Measurements from ENCODE around the gene GXYLT2.
A peak's percentile ranks its signal among the peaks of the same experiment; 100 is the strongest.

The GXYLT2 gene

GRCh38 chr3:72982609-72983366, 94.9 kb downstream of the GXYLT2 start:
- no peak overlapping the region for H3K4me3 ChIP-seq (ENCODE audit: low read depth, low read length)
- DNase-seq (ENCODE audit: low read depth) = no peak
- TF ChIP-seq CTCF (IDR thresholded peaks at IDR 0.05; ENCODE audit: insufficient read depth, low read depth, low read length, missing control alignments) = no peak

GRCh38 chr3:72985576-72985975, 97.7 kb downstream of the GXYLT2 start:
- no peak for TF ChIP-seq CTCF (IDR thresholded peaks at IDR 0.05; ENCODE audit: insufficient read depth, low read depth, low read length, missing control alignments)
- DNase-seq (ENCODE audit: low read depth) = no peak
- no peak overlapping the region for H3K4me3 ChIP-seq (ENCODE audit: low read depth, low read length)

- no peak for TF ChIP-seq CTCF (IDR thresholded peaks at IDR 0.05; ENCODE audit: insufficient read depth, low read depth, low read length, missing control alignments)
- H3K4me3 ChIP-seq (ENCODE audit: low read depth, low read length) = no peak overlapping the region
- no peak for DNase-seq (ENCODE audit: low read depth)
These were observed 103.0 kb downstream of the GXYLT2 start for GRCh38 chr3:72990701-72991395.

GRCh38 chr3:72991522-72991921, 103.7 kb downstream of the GXYLT2 start:
- no peak for TF ChIP-seq CTCF (IDR thresholded peaks at IDR 0.05; ENCODE audit: insufficient read depth, low read depth, low read length, missing control alignments)
- no peak overlapping the region for H3K4me3 ChIP-seq (ENCODE audit: low read depth, low read length)
- no peak for DNase-seq (ENCODE audit: low read depth)

GRCh38 chr3:72993391-72993790, 105.5 kb downstream of the GXYLT2 start:
- no peak for DNase-seq (ENCODE audit: low read depth)
- H3K4me3 ChIP-seq (ENCODE audit: low read depth, low read length) = no peak overlapping the region
- peak; percentile 18 for TF ChIP-seq CTCF (IDR thresholded peaks at IDR 0.05; ENCODE audit: insufficient read depth, low read depth, low read length, missing control alignments)

- no peak for TF ChIP-seq CTCF (IDR thresholded peaks at IDR 0.05; ENCODE audit: insufficient read depth, low read depth, low read length, missing control alignments)
- H3K4me3 ChIP-seq (ENCODE audit: low read depth, low read length) = no peak overlapping the region
- no peak for DNase-seq (ENCODE audit: low read depth)
These were observed 107.5 kb downstream of the GXYLT2 start for GRCh38 chr3:72995337-72995736.
